ENCODE measurements around the gene COL5A2.

The COL5A2 gene

DNA sequence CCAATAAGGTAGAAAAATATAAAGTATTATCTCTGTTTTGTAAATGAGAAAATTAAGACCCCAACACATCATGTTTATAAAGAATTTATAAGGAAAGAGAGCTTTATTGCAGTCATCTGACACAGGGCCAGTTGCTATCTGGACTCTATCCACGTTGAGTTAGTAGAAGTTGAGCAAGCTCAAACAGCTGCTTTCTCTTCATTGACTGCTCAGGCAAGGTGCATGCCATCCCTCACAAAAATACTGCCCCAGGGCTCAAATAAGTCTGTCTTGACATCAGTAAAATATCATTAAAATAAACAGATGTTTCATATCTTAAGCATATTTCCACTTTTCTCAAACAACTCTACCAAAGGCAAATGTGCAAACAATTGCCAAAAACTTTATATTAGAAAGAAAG lies 14.8 kb downstream of the COL5A2 start:
- DNase-seq (ENCODE audit: low read depth): peak; percentile 75
- no peak overlapping the region for H3K4me3 ChIP-seq (ENCODE audit: control insufficient read depth, low read depth, low read length)
- TF ChIP-seq, protein P1, sequence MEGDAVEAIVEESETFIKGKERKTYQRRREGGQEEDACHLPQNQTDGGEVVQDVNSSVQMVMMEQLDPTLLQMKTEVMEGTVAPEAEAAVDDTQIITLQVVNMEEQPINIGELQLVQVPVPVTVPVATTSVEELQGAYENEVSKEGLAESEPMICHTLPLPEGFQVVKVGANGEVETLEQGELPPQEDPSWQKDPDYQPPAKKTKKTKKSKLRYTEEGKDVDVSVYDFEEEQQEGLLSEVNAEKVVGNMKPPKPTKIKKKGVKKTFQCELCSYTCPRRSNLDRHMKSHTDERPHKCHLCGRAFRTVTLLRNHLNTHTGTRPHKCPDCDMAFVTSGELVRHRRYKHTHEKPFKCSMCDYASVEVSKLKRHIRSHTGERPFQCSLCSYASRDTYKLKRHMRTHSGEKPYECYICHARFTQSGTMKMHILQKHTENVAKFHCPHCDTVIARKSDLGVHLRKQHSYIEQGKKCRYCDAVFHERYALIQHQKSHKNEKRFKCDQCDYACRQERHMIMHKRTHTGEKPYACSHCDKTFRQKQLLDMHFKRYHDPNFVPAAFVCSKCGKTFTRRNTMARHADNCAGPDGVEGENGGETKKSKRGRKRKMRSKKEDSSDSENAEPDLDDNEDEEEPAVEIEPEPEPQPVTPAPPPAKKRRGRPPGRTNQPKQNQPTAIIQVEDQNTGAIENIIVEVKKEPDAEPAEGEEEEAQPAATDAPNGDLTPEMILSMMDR (conservative IDR thresholded peaks at IDR 0.05; ENCODE audit: control insufficient read depth, insufficient read depth, low read depth, low read length): no peak

DNA sequence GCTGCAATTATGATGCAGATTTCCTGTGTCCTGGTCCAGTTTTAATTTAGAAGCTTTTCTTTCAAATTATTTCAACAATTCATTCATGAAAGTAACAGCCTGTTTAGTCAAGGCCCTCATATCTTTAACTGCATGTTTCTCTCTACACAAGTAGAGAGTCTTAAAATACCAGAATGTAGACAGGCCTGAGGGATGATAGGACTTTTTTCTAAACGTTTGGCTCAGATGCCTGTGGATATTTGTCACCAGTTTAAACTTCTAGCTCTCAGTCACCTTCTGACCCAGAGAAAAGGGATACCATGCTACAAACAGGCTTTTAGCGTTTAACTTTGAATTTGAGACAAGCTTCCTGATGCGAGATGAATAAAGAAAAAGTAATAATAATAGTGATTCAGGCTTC lies 15.7 kb downstream of the COL5A2 start:
- H3K4me3 ChIP-seq (ENCODE audit: control insufficient read depth, low read depth, low read length): no peak overlapping the region
- peak; percentile 61 for DNase-seq (ENCODE audit: low read depth)
- TF ChIP-seq, protein P1 (conservative IDR thresholded peaks at IDR 0.05; ENCODE audit: control insufficient read depth, insufficient read depth, low read depth, low read length): no peak

DNA sequence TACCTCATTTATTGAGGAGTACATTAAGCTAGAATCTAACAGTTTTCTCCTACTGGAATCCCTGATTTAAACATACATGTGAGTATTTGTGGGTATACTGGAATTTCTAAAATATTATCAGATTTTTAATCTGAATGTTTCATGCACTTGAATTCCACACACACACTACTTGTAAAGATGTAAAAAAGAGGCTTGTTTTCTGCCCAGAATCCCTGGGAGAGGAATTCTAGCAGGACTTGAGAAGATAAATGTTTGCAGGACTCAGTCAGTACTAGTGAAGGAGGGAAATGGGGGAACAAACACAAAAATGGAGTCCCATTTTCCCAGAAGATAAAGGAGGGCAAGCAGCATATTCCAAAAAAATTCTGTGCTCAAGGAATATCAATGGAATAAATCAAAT lies 17.0 kb downstream of the COL5A2 start:
- DNase-seq (ENCODE audit: low read depth): no peak
- TF ChIP-seq, protein P1 (conservative IDR thresholded peaks at IDR 0.05; ENCODE audit: control insufficient read depth, insufficient read depth, low read depth, low read length): no peak
- H3K4me3 ChIP-seq (ENCODE audit: control insufficient read depth, low read depth, low read length): no peak overlapping the region

DNA sequence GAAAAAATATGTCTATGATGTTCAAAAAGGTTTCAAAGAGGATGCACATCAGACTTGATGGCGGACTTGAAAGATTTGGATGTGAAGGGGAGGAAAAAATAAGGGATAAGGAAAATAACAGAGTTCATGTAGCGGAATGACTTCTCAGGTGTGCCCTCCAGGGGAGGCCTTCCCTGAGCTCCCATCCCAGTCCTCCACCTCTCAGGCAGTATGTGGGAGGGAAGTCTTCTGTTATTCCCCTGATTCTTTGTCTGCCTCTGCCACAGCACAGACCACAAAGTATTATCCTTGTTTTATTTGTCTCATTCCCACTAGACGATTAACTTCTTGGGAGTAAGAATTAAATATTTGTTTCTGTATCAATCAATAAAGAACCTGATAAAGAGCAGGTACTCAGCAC lies 17.7 kb downstream of the COL5A2 start:
- TF ChIP-seq, protein P1 (conservative IDR thresholded peaks at IDR 0.05; ENCODE audit: control insufficient read depth, insufficient read depth, low read depth, low read length): no peak
- no peak overlapping the region for H3K4me3 ChIP-seq (ENCODE audit: control insufficient read depth, low read depth, low read length)
- no peak for DNase-seq (ENCODE audit: low read depth)

DNA sequence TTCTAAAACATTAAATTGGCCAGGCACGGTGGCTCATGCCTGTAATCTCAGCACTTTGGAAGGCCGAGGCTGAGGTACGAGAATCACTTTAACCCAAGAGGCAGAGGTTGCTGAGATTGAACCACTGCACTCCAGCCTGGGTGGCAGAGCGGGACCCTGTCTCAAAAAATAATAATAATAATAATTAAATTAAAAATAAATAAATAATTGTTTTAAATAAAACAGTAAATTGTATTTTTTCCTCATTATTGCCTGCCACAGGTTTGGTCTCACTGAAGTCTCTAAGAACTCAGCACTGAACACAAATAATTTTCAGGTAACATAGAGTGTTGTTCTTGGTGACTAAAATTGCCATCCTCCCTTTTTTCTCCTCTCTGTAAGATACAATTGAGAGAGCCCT lies 19.8 kb downstream of the COL5A2 start:
- no peak overlapping the region for H3K4me3 ChIP-seq (ENCODE audit: control insufficient read depth, low read depth, low read length)
- DNase-seq (ENCODE audit: low read depth): no peak
- TF ChIP-seq, protein P1 (conservative IDR thresholded peaks at IDR 0.05; ENCODE audit: control insufficient read depth, insufficient read depth, low read depth, low read length): no peak

DNA sequence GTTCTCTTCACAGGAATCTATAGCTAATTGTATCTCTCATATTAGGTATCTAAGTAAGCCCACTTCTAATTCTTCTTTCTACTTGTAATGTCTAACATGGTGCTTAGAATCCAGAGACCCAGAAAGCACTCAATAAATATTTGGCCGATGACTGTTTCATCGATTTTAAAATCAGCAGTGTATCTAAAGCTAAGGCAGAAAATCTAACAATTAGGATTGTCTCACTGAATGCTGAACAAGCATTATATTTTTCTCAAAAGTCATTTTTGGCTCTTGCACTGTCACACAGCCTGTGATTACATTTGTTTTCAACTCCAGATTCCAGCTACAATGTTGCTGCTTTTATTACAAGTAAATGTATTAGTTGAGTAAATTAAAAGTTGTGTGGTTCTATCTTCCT lies 20.3 kb downstream of the COL5A2 start:
- TF ChIP-seq, protein P1 (conservative IDR thresholded peaks at IDR 0.05; ENCODE audit: control insufficient read depth, insufficient read depth, low read depth, low read length): no peak
- H3K4me3 ChIP-seq (ENCODE audit: control insufficient read depth, low read depth, low read length): no peak overlapping the region
- no peak for DNase-seq (ENCODE audit: low read depth)

DNA sequence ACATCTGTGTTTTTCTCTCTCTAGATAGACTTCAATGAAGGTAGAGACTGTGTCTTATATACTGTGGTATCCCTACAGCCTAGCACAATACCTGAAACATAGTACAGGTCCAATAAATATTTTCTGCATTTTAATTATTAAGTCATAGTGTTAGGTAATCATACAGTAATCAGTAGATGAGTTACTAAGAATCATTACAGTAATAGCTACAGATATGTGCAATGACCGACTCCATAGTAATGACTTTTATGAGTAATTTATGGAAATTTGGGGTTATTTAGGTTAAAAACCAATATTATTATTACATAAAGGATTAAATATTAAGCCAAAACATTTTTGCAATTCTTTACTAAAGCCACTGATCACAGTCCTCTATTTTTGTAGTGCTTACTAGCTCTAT lies 21.6 kb downstream of the COL5A2 start:
- H3K4me3 ChIP-seq (ENCODE audit: control insufficient read depth, low read depth, low read length): no peak overlapping the region
- DNase-seq (ENCODE audit: low read depth): no peak
- TF ChIP-seq, protein P1 (conservative IDR thresholded peaks at IDR 0.05; ENCODE audit: control insufficient read depth, insufficient read depth, low read depth, low read length): no peak
